ENCODE data around the gene TCEANC2.
"Not testable (repeated sequence)": the region's sequence is repeated elsewhere in the genome, so short reads cannot be mapped to it uniquely, and the experiment has no call there.

Gene TCEANC2

DNA sequence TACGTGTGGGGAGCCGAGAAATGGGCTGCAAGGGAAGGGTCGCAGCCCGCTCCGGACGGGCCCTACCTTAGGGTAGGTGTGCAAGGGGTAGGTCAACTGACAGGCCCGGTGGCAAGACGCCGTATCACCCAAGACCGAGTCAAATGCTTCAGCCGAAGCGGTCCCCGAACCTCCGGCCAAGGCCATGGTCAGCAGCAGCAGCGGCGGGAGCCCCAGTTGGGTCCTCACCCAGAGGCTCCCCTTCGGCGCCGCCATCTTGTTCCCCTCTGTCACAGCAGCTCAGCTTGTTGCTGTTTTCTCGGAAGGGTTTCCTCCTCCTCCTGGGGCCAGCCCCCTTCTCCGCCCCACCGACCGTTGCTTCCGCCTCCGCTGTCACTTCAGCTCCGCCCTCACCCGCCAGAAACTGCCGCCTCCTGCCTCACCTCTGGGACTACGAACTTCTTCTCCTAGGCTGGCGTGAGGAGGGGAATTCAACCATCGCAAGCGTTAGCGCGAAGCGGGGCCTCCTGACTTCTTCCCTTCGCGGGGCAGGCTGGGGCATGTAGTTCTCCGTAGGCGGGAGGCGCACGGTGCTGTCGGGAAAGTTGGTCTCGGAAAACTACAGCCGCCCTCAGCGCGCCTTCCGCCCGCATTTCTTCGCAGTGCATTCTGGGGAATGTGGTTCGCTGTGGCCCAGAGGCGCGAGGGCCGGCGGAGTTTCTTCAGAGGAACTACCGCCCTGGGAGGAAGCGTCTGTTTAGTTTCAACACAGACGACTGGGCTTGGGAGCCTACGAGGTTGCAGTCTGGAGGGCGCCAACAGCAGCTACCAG lies at the start of gene TCEANC2, which contains the start of gene TMEM59:
TSS of gene TCEANC2 (plus strand) at position 675 of the 811 bp plus-strand sequence. CDS start 815 bp downstream, outside the sequence.
TSS of gene TMEM59 (minus strand) at position 271 of the 811 bp plus-strand sequence. CDS start at position 255, 16 bp downstream.
- peak; percentile 89 to 94 for DNase-seq (ENCODE audit: low read depth in 2 of 2)

- DNase-seq (ENCODE audit: low read depth in 2 of 2), result not testable (repeated sequence)
Measured at GRCh38 chr1:54003750-54004480, 49.5 kb upstream of the TCEANC2 start.

GRCh38 chr1:54004481-54005049 lies 48.8 kb upstream of the TCEANC2 start:
- DNase-seq (ENCODE audit: low read depth in 2 of 2), result no peak

GRCh38 chr1:54006508-54006907 lies 46.9 kb upstream of the TCEANC2 start:
- no peak for DNase-seq (ENCODE audit: low read depth in 2 of 2)

GRCh38 chr1:54007613-54008012 lies 45.8 kb upstream of the TCEANC2 start:
- no peak for DNase-seq (ENCODE audit: low read depth in 2 of 2)

DNA sequence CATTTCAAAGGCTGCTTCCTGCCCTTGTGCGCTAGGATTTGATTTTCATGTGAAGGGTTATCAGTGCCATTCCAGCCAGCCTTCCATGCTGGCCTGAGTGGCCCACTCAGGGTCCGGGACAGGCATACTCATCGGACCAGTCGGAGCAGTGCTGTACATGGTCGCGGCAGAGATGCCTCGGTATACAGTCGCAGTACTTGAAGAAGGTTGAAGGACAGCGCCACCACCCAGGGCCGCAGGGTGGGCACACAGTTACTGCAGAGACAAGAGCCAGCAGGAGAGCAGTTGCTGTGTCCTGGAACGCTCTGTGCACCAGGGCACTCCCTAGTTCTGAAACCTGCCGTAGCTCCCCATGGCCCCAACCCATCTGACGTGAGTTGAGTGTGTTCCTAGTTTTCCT lies 44.5 kb upstream of the TCEANC2 start:
- DNase-seq (ENCODE audit: low read depth in 2 of 2), result no peak

- DNase-seq (ENCODE audit: low read depth in 2 of 2), result no peak
Measured at GRCh38 chr1:54009406-54009805, 44.0 kb upstream of the TCEANC2 start.

GRCh38 chr1:54010415-54011117 lies 42.8 kb upstream of the TCEANC2 start:
- DNase-seq (ENCODE audit: low read depth in 2 of 2), result no peak

GRCh38 chr1:54011316-54012007 lies 41.9 kb upstream of the TCEANC2 start:
- no peak for DNase-seq (ENCODE audit: low read depth in 2 of 2)

DNA sequence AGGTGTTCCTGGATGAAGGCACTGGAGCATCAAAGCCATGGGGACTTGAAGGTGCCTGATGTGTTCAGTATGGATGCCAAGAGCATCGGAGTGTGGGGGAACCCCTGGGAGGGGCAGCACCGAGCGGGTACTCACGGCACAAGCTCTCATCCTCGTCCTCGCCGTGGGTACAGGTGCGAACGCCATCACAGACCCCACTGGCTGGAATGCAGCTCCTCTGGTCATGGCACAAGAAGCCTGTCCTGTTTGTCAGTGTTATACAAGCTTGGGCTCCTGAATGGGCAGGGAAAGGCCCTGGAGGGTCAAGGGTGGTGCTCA lies 41.4 kb upstream of the TCEANC2 start:
- no peak for DNase-seq (ENCODE audit: low read depth in 2 of 2)

DNA sequence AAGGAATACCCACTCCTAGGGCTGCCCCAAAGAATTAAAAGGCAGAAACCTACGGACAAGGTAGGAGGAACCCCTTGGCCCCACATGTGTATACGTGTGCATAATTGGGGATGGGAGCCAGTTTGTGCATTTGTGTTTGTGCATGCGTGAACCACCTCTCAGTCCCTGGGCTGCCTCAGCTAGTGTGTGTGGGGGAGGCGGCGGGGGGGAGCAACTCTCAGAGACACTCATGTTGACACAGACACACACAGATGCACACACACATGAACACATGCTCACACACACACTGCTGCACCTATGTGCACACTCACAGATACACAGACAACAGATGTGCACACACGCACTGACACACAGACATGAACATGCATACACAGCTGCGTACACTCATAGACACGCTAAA lies 40.5 kb upstream of the TCEANC2 start:
- no peak for DNase-seq (ENCODE audit: low read depth in 2 of 2)

DNA sequence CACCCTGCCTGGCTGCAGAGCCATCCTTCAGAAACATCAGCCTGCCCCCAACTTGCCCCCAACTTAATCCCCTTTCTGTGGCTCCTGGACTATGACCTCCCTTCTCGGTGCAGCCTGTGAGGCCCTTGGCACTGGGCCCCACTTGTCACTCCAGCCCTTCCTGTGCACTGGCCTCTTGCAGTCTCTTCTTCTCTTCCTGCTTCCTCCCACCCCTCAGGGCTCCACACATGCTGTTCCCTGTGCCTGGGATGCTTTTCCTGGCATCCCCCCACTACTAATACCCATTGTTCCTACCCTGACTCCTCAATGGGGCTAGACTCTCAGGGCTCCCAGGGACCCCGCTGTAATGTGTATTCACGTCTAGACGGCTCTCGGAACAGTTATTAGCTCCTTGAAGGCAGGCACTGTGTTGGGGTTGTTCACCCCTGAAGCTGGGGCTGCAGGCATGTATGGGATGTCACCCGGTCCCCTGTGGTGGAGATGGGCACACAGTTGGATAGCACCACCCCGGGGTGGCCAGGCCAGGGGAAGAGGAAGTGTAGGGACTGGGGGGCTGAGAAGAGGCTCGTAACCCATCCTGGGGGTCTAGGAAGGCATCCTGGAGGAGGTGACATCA lies 39.9 kb upstream of the TCEANC2 start:
- no peak for DNase-seq (ENCODE audit: low read depth in 2 of 2)

DNA sequence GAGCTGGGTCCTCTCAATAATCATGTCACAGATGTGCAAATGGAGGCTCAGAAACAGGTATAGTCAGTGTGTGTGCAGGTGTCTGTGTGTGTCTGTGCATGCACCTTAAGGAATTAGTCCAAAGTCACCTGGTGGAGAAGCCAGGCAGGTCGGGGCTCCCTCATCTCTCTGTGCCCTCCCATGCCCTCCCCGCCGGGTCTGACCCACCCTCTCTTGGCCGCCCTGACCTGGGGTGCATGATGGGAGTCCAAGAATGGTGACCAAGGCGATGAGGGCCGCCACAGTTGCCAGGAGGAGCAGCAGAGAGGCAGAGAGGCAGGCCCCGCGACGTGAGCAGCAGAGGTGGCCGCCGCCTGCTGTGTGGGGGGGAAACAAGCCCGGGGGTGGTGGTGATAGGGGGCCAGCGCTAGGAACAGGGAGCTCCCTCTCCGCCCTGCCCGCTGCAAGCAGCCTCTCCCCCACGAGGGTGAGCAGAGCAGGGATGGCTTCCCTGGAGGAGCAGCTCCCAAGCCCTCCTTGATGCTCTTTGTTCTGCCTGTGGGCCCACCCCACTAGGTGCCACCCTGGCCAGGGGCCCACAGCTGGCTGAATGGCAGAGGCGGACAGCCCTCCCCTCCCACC lies 39.3 kb upstream of the TCEANC2 start:
- DNase-seq (ENCODE audit: low read depth in 2 of 2), result no peak

- DNase-seq (ENCODE audit: low read depth in 2 of 2), result no peak
Measured at GRCh38 chr1:54016343-54017282, 36.8 kb upstream of the TCEANC2 start.

- no peak for DNase-seq (ENCODE audit: low read depth in 2 of 2)
Measured at GRCh38 chr1:54017979-54018378, 35.4 kb upstream of the TCEANC2 start, which contains the start of gene LDLRAD1. Gene LDLRAD1 (minus strand): TSS chr1:54018186. CDS start chr1:54018112, 74 bp downstream.

DNA sequence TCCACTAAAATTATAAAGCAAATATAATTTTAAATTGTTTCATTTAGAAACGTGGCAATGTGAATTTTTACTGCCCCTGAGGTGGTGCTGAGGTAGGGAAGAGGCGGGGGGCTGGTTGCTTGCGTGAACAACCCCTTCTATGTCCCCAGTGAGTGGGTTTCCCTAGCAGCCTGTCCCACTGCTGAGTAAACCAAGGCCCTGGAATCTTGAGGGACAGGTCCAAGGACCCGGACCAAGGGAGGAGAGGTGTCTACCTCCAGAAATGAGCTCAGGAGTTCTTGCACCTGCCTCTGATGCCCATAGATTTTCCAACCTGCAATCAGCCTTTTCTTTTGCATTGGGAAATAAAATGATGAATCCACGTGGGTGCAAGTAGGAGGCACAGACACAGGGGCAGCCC lies 34.8 kb upstream of the TCEANC2 start:
- DNase-seq (ENCODE audit: low read depth in 2 of 2), result no peak

- not testable (repeated sequence) for DNase-seq (ENCODE audit: low read depth in 2 of 2)
Measured at GRCh38 chr1:54019562-54020176, 33.7 kb upstream of the TCEANC2 start.

- DNase-seq (ENCODE audit: low read depth in 2 of 2), result no peak
Measured at GRCh38 chr1:54024358-54024757, 29.1 kb upstream of the TCEANC2 start.

- DNase-seq (ENCODE audit: low read depth in 2 of 2), result not testable (repeated sequence)
Measured at GRCh38 chr1:54024811-54025210, 28.6 kb upstream of the TCEANC2 start.
